SK-N-SH (cell line): ENCODE data around the gene CALCOCO1.

ENCODE experiments used
- CHD2 ChIP-seq: fragments of 150-350 bp; IDR thresholded peaks from 2 replicates; pipeline ENCODE4 v1.6.1; 2018; ENCODE audit warnings: low read length; ENCODE audit not compliant: partially characterized antibody
- EP300 ChIP-seq, 2 experiments: IDR thresholded peaks; 2 replicates each; pipeline versions ENCODE4 v1.4.0 to v1.6.1; 2012; ENCODE audit warnings: borderline replicate concordance in 1 of 2, low read depth in 1 of 2, low read length in 1 of 2
- FOXJ3 ChIP-seq: sonication (generic); formaldehyde crosslinking; IDR thresholded peaks from 2 replicates; pipeline ENCODE4 v1.5.1; 2020; ENCODE audit warnings: mild to moderate bottlenecking, missing genetic modification reagents
- JUND ChIP-seq: IDR thresholded peaks from 2 replicates; pipeline ENCODE4 v1.4.0; 2012
- POLR2AphosphoS5 ChIP-seq: IDR thresholded peaks from 2 replicates; pipeline ENCODE4 v1.6.1; 2012; ENCODE audit warnings: low read depth, low read length
- REST ChIP-seq: IDR thresholded peaks from 2 replicates; pipeline ENCODE4 v1.6.1; 2012; ENCODE audit warnings: mild to moderate bottlenecking, low read depth, low read length, moderate library complexity
- SIN3A ChIP-seq: IDR thresholded peaks from 2 replicates; pipeline ENCODE4 v1.6.1; 2012; ENCODE audit warnings: low read depth, mild to moderate bottlenecking, low read length, moderate library complexity, borderline replicate concordance
- TCF12 ChIP-seq: IDR thresholded peaks from 2 replicates; pipeline ENCODE4 v1.4.0; 2012
- USF2 ChIP-seq: fragments of 150-350 bp; IDR thresholded peaks from 2 replicates; pipeline ENCODE4 v1.6.1; 2017; ENCODE audit warnings: antibody characterized with exemption, low read length, low read depth, borderline replicate concordance
- ZBTB33 ChIP-seq: IDR thresholded peaks from 2 replicates; pipeline ENCODE4 v1.4.0; 2012; ENCODE audit warnings: low read depth, borderline replicate concordance
- TF ChIP-seq, protein P1 (sequence below): fragments of 200-600 bp; sonication (generic); IDR thresholded peaks from 2 replicates; pipeline ENCODE4 v1.6.1; 2017; ENCODE audit warnings: antibody characterized with exemption, mild to moderate bottlenecking, moderate library complexity
- TF ChIP-seq, protein P2 (sequence below): IDR thresholded peaks from 2 replicates; pipeline ENCODE4; 2012

GRCh38 chr12:53720946-53721345 is 6.3 kb downstream of the CALCOCO1 start:
- TF ChIP-seq, protein P1, sequence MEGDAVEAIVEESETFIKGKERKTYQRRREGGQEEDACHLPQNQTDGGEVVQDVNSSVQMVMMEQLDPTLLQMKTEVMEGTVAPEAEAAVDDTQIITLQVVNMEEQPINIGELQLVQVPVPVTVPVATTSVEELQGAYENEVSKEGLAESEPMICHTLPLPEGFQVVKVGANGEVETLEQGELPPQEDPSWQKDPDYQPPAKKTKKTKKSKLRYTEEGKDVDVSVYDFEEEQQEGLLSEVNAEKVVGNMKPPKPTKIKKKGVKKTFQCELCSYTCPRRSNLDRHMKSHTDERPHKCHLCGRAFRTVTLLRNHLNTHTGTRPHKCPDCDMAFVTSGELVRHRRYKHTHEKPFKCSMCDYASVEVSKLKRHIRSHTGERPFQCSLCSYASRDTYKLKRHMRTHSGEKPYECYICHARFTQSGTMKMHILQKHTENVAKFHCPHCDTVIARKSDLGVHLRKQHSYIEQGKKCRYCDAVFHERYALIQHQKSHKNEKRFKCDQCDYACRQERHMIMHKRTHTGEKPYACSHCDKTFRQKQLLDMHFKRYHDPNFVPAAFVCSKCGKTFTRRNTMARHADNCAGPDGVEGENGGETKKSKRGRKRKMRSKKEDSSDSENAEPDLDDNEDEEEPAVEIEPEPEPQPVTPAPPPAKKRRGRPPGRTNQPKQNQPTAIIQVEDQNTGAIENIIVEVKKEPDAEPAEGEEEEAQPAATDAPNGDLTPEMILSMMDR = no peak
- TF ChIP-seq SIN3A (no peak), TCF12 (no peak), FOXJ3 (CRISPR knock-in tag) (no peak), POLR2AphosphoS5 (no peak), EP300 (IDR thresholded peaks at IDR 0.05; ENCODE audit: borderline replicate concordance in 1 of 2, low read depth in 1 of 2, low read length in 1 of 2) (no peak), CHD2 (no peak), USF2 (no peak), ZBTB33 (no peak), JUND (no peak), REST (no peak)
- TF ChIP-seq, protein P2, sequence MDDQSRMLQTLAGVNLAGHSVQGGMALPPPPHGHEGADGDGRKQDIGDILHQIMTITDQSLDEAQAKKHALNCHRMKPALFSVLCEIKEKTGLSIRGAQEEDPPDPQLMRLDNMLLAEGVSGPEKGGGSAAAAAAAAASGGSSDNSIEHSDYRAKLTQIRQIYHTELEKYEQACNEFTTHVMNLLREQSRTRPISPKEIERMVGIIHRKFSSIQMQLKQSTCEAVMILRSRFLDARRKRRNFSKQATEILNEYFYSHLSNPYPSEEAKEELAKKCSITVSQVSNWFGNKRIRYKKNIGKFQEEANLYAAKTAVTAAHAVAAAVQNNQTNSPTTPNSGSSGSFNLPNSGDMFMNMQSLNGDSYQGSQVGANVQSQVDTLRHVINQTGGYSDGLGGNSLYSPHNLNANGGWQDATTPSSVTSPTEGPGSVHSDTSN = no peak
